VCaP (cell line): Measurements from ENCODE around the gene MRGPRF.

ENCODE experiments used
- H3K27ac ChIP-seq: fragments of 450-650 bp; 2 replicates; pipeline ENCODE4 v1.5.1; 2017
- TF ChIP-seq, protein P1 (sequence below): fragments of 450-650 bp; conservative IDR thresholded peaks from 2 replicates; pipeline ENCODE4 v1.5.1; 2017; ENCODE audit warnings: mild to moderate bottlenecking, moderate library complexity

MRGPRF gene

GRCh38 chr11:68978931-68979594 is 34.0 kb downstream of the MRGPRF start:
- TF ChIP-seq, protein P1, sequence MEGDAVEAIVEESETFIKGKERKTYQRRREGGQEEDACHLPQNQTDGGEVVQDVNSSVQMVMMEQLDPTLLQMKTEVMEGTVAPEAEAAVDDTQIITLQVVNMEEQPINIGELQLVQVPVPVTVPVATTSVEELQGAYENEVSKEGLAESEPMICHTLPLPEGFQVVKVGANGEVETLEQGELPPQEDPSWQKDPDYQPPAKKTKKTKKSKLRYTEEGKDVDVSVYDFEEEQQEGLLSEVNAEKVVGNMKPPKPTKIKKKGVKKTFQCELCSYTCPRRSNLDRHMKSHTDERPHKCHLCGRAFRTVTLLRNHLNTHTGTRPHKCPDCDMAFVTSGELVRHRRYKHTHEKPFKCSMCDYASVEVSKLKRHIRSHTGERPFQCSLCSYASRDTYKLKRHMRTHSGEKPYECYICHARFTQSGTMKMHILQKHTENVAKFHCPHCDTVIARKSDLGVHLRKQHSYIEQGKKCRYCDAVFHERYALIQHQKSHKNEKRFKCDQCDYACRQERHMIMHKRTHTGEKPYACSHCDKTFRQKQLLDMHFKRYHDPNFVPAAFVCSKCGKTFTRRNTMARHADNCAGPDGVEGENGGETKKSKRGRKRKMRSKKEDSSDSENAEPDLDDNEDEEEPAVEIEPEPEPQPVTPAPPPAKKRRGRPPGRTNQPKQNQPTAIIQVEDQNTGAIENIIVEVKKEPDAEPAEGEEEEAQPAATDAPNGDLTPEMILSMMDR, result no peak
- H3K27ac ChIP-seq, result peak overlapping the region; percentile 11; the same call in 1 of the 2 replicates

GRCh38 chr11:68978626-68978930 is 34.5 kb downstream of the MRGPRF start:
- peak overlapping the region; percentile 11; the same call in 1 of the 2 replicates for H3K27ac ChIP-seq
- TF ChIP-seq, protein P1, result 0 out of 2 replicates have a peak, but pooled peaks have one; percentile 9

DNA sequence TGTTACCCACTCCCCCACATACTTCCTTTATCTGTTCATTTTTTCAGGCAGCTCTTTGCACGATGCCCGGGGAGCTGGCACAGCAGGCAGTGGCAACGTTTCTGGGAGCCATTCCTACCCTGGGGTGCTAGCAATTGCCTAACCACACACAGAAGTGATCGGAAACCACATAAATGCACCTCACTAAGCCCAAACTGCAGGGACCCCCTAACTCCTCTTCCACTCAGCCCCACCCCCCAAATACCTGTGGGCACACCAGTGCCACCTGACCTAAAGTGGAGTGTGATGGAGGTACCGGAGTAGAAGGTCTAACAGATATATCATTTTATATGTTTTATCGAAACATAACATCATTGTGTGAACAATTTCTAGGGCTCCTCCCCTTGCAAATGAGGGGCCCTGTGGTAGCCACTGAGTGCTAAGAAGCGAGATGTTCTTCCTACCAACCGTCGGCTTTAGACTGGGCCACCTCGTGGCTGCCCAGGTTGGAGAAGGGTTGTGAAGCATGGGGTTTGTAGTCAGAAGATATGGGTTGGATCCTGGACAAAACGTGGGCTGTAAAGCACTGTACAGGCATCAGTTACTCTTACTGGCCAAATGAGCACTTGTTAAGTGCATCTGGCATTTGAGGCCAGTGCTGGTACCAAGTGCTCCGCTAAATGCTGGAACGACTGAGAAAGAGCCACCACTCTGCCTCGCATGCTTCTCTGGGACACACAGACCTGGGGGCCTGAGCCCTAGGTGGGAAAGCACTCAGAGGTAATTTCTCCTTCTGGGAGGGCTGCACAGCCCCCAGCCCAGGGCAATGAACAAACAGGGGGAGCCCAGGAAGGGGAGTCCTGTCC is 35.0 kb downstream of the MRGPRF start:
- TF ChIP-seq, protein P1, result no peak

GRCh38 chr11:68976563-68976962 is 36.5 kb downstream of the MRGPRF start:
- H3K27ac ChIP-seq, result peak overlapping the region; percentile 69
- TF ChIP-seq, protein P1, result no peak

More for the DNA sequence above, 35.0 kb downstream of the MRGPRF start:
- H3K27ac ChIP-seq, result peak overlapping the region; percentile 69

DNA sequence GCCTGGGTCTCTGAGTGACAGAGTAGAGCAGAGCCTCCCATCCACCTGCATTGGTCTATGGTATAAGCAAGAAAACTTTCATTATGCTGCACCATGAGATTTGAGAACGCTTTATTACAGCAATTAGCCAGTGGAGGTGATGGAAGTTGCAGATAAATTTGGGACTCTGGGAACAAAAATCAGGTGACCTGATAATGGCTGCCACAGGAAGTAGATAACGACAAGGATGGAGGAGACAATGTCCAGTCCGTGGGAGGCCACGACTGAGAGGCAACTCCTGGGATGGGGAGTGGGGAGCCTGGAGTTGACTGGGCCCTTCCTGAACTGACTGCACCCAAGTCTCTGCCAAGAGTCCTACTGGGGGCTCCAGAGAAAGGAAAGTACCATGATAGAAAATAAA is 37.0 kb downstream of the MRGPRF start:
- peak overlapping the region; percentile 69 for H3K27ac ChIP-seq
- TF ChIP-seq, protein P1, result no peak

GRCh38 chr11:68974421-68975194 is 38.4 kb downstream of the MRGPRF start:
- TF ChIP-seq, protein P1, result no peak
- peak overlapping the region; percentile 69; the same call in 1 of the 2 replicates for H3K27ac ChIP-seq

GRCh38 chr11:68973706-68974105 is 39.3 kb downstream of the MRGPRF start:
- H3K27ac ChIP-seq, result peak overlapping the region; percentile 19; the same call in 1 of the 2 replicates
